Bronchial epithelial cell (primary cell): ENCODE results near the gene ADIPOR2. TPM values are rescaled to one million over a fixed set of nuclear protein-coding genes. Genes with fewer than 3 reads are reported as not detected.
A peak's percentile ranks its signal among the peaks of the same experiment; 100 is the strongest.

Experiments used
- DNase-seq: peaks from one replicate; pipeline ENCODE4 v3.0.0-alpha.2; 2010; ENCODE audit warnings: low read depth
- FAIRE-seq: peaks from 2 replicates; lab custom pipeline; 2011; peaks lifted over from hg19 to GRCh38; lab: Jason Lieb, UNC
- H3K27me3 ChIP-seq: 2 replicates; pipeline ENCODE4 v1.5.1; 2011; ENCODE audit warnings: low read length; ENCODE audit not compliant: control insufficient read depth, insufficient read depth
- H3K36me3 ChIP-seq: 2 replicates; pipeline ENCODE4 v1.5.1; 2011; ENCODE audit warnings: low read length; ENCODE audit not compliant: control insufficient read depth, insufficient read depth
- H3K4me3 ChIP-seq: 2 replicates; pipeline ENCODE4 v1.5.1; 2011; ENCODE audit warnings: mild to moderate bottlenecking, low read depth, low read length, control low read depth
- total RNA-seq: library from RNA; depleted of rRNA; stranded (reverse); fragments of >200 nt; gene quantifications from 2 replicates; pipeline ENCODE4 v1.2.1, GENCODE V29; 2014
- TF ChIP-seq, protein P1 (sequence below): IDR thresholded peaks from 2 replicates; pipeline ENCODE4 v1.5.1; 2011; ENCODE audit warnings: mild to moderate bottlenecking, moderate library complexity, low read length, control low read depth, inconsistent platforms; ENCODE audit not compliant: insufficient read depth, severe bottlenecking

The ADIPOR2 gene
- total RNA-seq, 1 donor from 2014 or later: 41.6 TPM

- Histone ChIP-seq H3K4me3 (peak overlapping the region; percentile 75), H3K36me3 (no peaks in the 10 kb centered on the region), H3K27me3 (no peaks in the 10 kb centered on the region)
- DNase-seq (peak; percentile 72), FAIRE-seq (no peak)
- TF ChIP-seq, protein P1, sequence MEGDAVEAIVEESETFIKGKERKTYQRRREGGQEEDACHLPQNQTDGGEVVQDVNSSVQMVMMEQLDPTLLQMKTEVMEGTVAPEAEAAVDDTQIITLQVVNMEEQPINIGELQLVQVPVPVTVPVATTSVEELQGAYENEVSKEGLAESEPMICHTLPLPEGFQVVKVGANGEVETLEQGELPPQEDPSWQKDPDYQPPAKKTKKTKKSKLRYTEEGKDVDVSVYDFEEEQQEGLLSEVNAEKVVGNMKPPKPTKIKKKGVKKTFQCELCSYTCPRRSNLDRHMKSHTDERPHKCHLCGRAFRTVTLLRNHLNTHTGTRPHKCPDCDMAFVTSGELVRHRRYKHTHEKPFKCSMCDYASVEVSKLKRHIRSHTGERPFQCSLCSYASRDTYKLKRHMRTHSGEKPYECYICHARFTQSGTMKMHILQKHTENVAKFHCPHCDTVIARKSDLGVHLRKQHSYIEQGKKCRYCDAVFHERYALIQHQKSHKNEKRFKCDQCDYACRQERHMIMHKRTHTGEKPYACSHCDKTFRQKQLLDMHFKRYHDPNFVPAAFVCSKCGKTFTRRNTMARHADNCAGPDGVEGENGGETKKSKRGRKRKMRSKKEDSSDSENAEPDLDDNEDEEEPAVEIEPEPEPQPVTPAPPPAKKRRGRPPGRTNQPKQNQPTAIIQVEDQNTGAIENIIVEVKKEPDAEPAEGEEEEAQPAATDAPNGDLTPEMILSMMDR: peak; percentile 85
These were observed 105.1 kb downstream of the ADIPOR2 start for GRCh38 chr12:1795785-1796514.

DNA sequence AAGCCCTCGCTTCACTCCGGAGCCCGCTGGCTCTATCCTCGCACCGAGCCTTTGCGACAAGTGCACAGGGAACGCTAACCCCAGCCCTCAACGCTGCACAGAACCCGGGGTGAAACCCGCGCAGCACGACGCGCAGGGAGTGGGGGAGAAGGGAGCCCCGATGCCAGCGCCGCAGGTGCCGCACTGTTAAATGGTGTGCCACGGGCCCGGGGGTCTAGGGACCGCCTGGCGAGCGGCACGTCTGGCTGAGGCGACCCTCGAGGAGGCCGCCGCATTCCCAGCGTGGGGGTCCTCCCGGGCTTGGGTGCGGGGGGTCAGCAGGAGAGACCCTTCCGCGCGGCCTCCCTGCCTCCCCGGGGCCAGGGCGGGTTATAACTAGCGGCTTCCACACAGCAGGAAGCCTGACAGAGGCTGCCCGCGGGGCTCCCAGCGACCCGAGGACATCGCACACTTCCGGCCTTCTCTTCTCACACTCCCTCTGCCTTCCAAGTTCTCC lies 105.7 kb downstream of the ADIPOR2 start:
- peak overlapping the region; percentile 75 for H3K4me3 ChIP-seq
- no peak for FAIRE-seq

GRCh38 chr12:1797011-1797901 lies 106.4 kb downstream of the ADIPOR2 start:
- Histone ChIP-seq H3K4me3 (peak overlapping the region; percentile 75), H3K36me3 (no peaks in the 10 kb centered on the region), H3K27me3 (no peaks in the 10 kb centered on the region)
- no peak for FAIRE-seq
- TF ChIP-seq, protein P1: peak; percentile 9
- DNase-seq: no peak

More for the DNA sequence above, 105.7 kb downstream of the ADIPOR2 start:
- H3K36me3 ChIP-seq: no peaks in the 10 kb centered on the region
- H3K27me3 ChIP-seq: no peaks in the 10 kb centered on the region
- DNase-seq: no peak
- TF ChIP-seq, protein P1: no peak

GRCh38 chr12:1797991-1798640 lies 107.2 kb downstream of the ADIPOR2 start:
- Histone ChIP-seq H3K36me3 (no peaks in the 10 kb centered on the region), H3K27me3 (no peaks in the 10 kb centered on the region), H3K4me3 (no peak overlapping the region)
- TF ChIP-seq, protein P1: no peak
- FAIRE-seq (no peak), DNase-seq (no peak)

DNA sequence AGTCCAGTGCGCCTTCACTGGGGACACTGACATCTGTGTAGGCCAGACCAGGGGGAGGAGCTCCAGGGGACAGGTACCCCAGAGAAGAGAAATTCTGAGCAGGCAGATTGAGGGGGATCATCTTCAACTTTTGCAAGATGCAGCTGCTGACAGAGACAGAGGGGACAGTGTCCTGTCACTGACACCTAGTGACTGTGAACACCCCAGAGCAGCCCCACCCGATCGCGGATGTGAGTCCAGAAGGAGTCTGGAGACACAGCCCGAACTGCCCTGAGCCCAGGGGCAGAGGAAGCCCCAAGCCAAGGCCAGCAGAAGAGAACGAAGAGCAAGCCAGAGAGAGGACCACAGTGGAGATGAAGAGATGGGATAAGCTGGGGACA lies 107.8 kb downstream of the ADIPOR2 start:
- Histone ChIP-seq H3K36me3 (no peaks in the 10 kb centered on the region), H3K4me3 (no peak overlapping the region), H3K27me3 (no peaks in the 10 kb centered on the region)
- no peak for FAIRE-seq
- DNase-seq: no peak
- TF ChIP-seq, protein P1: no peak
